Glutamatergic neuron (in vitro differentiated cells): ENCODE data around the gene CARD9. TPM values are rescaled to one million over a fixed set of nuclear protein-coding genes. Genes with fewer than 3 reads are reported as not detected.

Source experiments
- DNase-seq: peaks from one replicate; pipeline ENCODE4 v3.0.0; 2022
- H3K27ac Mint-ChIP-seq: one replicate; pipeline ENCODE4 v1.8.0; 2020; ENCODE audit warnings: mild to moderate bottlenecking, mixed read lengths, inconsistent platforms; ENCODE audit not compliant: unreplicated experiment
- H3K27me3 Mint-ChIP-seq: one replicate; pipeline ENCODE4 v1.8.0; 2020; ENCODE audit warnings: mild to moderate bottlenecking, moderate library complexity, mixed read lengths, inconsistent platforms; ENCODE audit not compliant: unreplicated experiment
- H3K36me3 Mint-ChIP-seq: one replicate; pipeline ENCODE4 v1.8.0; 2020; ENCODE audit warnings: mild to moderate bottlenecking, mixed read lengths, inconsistent platforms; ENCODE audit not compliant: unreplicated experiment
- H3K4me1 Mint-ChIP-seq: one replicate; pipeline ENCODE4 v1.8.0; 2020; ENCODE audit warnings: mild to moderate bottlenecking, low read depth, mixed read lengths, inconsistent platforms; ENCODE audit not compliant: unreplicated experiment
- H3K4me3 Mint-ChIP-seq: one replicate; pipeline ENCODE4 v1.8.0; 2020; ENCODE audit warnings: mild to moderate bottlenecking, mixed read lengths, inconsistent platforms; ENCODE audit not compliant: unreplicated experiment
- H3K9me3 Mint-ChIP-seq: one replicate; pipeline ENCODE4 v1.8.0; 2020; ENCODE audit warnings: mild to moderate bottlenecking, moderate library complexity, mixed read lengths, inconsistent platforms; ENCODE audit not compliant: unreplicated experiment
- total RNA-seq: library from RNA; stranded (reverse); fragmentation: NEBNext Ultra II Directional; extraction: Animal tissue kit (Norgen Biotek cat#: 25700); gene quantifications from one replicate; pipeline ENCODE4 v1.2.1, GENCODE V29; 2021; ENCODE audit not compliant: unreplicated experiment
- TF ChIP-seq, protein P1 (sequence below): fragments of 200-600 bp; sonication (generic); IDR thresholded peaks from one replicate; pipeline ENCODE4 v1.5.0; 2021; ENCODE audit not compliant: partially characterized antibody, unreplicated experiment

Gene CARD9
- total RNA-seq, 1 donor from 2014 or later, result 4.1 TPM

GRCh38 chr9:136401173-136401922 lies 27.9 kb upstream of the CARD9 start:
- no peaks in the 10 kb centered on the region for H3K36me3 Mint-ChIP-seq
- no peak overlapping the region for H3K4me3 Mint-ChIP-seq
- peaks cover 10% of the 10 kb centered on the region for H3K27me3 Mint-ChIP-seq
- TF ChIP-seq, protein P1, sequence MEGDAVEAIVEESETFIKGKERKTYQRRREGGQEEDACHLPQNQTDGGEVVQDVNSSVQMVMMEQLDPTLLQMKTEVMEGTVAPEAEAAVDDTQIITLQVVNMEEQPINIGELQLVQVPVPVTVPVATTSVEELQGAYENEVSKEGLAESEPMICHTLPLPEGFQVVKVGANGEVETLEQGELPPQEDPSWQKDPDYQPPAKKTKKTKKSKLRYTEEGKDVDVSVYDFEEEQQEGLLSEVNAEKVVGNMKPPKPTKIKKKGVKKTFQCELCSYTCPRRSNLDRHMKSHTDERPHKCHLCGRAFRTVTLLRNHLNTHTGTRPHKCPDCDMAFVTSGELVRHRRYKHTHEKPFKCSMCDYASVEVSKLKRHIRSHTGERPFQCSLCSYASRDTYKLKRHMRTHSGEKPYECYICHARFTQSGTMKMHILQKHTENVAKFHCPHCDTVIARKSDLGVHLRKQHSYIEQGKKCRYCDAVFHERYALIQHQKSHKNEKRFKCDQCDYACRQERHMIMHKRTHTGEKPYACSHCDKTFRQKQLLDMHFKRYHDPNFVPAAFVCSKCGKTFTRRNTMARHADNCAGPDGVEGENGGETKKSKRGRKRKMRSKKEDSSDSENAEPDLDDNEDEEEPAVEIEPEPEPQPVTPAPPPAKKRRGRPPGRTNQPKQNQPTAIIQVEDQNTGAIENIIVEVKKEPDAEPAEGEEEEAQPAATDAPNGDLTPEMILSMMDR, result no peak
- H3K9me3 Mint-ChIP-seq, result peaks cover 5% of the 10 kb centered on the region
- H3K27ac Mint-ChIP-seq, result no peak overlapping the region
- peaks cover 3% of the 10 kb centered on the region for H3K4me1 Mint-ChIP-seq
- no peak for DNase-seq

- peak; percentile 92 for DNase-seq
- peaks cover 5% of the 10 kb centered on the region for H3K9me3 Mint-ChIP-seq
- peaks cover 3% of the 10 kb centered on the region for H3K4me1 Mint-ChIP-seq
- H3K36me3 Mint-ChIP-seq, result no peaks in the 10 kb centered on the region
- peak within 1 kb of the TSS; percentile 91 for H3K4me3 Mint-ChIP-seq
- TF ChIP-seq, protein P1, result peak; percentile 83
- H3K27me3 Mint-ChIP-seq, result peaks cover 10% of the 10 kb centered on the region
- peak within 1 kb of the TSS; percentile 83 for H3K27ac Mint-ChIP-seq
Observed at GRCh38 chr9:136400038-136400834, 26.8 kb upstream of the CARD9 start, which contains the start of gene SNAPC4. TSS of gene SNAPC4 (minus strand) at chr9:136400170. CDS start at chr9:136398428, 1,742 bp downstream.

GRCh38 chr9:136399176-136400037 lies 25.9 kb upstream of the CARD9 start:
- peak overlapping the region; percentile 83 for H3K27ac Mint-ChIP-seq

DNA sequence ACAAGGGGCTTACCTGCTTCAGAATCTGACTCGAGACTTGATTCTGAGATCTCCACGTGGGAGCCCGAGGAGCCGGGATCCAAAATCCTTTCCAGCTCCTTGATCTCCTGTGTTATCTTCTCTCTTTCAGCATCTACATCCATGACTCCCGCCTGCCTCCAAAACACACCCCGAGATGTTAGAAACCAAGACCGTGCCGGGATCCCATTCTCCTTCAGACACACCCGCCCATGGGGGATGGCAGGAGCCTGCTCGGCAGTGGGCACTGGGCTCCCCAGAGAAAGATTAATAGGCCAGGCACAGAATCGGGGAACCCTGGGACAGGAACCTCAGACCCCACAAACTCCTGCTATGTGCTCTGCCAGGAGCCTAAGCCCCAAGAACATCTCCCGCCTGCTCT lies 24.8 kb upstream of the CARD9 start:
- Mint-ChIP-seq H3K9me3 (peaks cover 5% of the 10 kb centered on the region), H3K36me3 (no peaks in the 10 kb centered on the region), H3K4me1 (peaks cover 3% of the 10 kb centered on the region), H3K27me3 (peaks cover 10% of the 10 kb centered on the region), H3K4me3 (peak overlapping the region; percentile 91), H3K27ac (peak overlapping the region; percentile 1)
- DNase-seq, result no peak
- TF ChIP-seq, protein P1, result no peak

More at GRCh38 chr9:136399176-136400037, 25.9 kb upstream of the CARD9 start:
- peak overlapping the region; percentile 91 for H3K4me3 Mint-ChIP-seq
- H3K36me3 Mint-ChIP-seq, result no peaks in the 10 kb centered on the region
- peaks cover 10% of the 10 kb centered on the region for H3K27me3 Mint-ChIP-seq
- H3K9me3 Mint-ChIP-seq, result peaks cover 5% of the 10 kb centered on the region
- DNase-seq, result no peak
- H3K4me1 Mint-ChIP-seq, result peaks cover 3% of the 10 kb centered on the region
- TF ChIP-seq, protein P1, result no peak
